ENCODE measurements around the gene DPP7.

The DPP7 gene

DNA sequence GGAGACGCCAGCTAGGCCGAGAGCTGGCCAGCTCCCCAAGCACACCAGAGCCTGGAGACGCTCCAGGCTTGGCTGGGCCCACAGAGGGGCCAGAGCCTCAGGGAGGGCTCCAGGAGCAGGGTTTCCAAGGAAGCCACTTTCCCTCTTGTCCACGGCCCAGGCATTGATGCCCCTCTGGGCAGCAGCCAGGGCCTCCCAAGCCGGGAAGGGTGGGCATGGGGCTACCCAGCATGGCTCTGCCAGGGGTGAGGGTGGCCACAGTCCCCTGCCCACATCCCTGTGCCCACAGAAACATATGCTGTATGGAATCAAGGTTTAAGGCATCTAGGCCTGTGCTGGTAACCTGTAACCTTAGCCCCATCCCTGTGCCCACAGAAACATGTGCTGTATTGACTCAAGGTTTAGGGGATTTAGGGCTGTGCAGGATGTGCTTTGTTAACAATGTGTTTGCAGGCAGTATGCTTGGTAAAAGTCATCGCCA lies 1.5 kb upstream of the DPP7 start:
- no peak overlapping the region for H3K4me3 ChIP-seq (ENCODE audit: low read depth, low read length)
- DNase-seq, result no peak
- no peaks in the 10 kb centered on the region for H3K9me3 ChIP-seq
- TF ChIP-seq, protein P1, sequence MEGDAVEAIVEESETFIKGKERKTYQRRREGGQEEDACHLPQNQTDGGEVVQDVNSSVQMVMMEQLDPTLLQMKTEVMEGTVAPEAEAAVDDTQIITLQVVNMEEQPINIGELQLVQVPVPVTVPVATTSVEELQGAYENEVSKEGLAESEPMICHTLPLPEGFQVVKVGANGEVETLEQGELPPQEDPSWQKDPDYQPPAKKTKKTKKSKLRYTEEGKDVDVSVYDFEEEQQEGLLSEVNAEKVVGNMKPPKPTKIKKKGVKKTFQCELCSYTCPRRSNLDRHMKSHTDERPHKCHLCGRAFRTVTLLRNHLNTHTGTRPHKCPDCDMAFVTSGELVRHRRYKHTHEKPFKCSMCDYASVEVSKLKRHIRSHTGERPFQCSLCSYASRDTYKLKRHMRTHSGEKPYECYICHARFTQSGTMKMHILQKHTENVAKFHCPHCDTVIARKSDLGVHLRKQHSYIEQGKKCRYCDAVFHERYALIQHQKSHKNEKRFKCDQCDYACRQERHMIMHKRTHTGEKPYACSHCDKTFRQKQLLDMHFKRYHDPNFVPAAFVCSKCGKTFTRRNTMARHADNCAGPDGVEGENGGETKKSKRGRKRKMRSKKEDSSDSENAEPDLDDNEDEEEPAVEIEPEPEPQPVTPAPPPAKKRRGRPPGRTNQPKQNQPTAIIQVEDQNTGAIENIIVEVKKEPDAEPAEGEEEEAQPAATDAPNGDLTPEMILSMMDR (IDR thresholded peaks at IDR 0.05; ENCODE audit: low read depth, low read length), result no peak
- no peaks in the 10 kb centered on the region for H3K27me3 ChIP-seq
- peaks cover 20% of the 10 kb centered on the region for H3K36me3 ChIP-seq
- 0 out of 2 replicates have a peak, but pooled peaks cover 4% of the 10 kb centered on the region for H3K4me1 ChIP-seq

DNA sequence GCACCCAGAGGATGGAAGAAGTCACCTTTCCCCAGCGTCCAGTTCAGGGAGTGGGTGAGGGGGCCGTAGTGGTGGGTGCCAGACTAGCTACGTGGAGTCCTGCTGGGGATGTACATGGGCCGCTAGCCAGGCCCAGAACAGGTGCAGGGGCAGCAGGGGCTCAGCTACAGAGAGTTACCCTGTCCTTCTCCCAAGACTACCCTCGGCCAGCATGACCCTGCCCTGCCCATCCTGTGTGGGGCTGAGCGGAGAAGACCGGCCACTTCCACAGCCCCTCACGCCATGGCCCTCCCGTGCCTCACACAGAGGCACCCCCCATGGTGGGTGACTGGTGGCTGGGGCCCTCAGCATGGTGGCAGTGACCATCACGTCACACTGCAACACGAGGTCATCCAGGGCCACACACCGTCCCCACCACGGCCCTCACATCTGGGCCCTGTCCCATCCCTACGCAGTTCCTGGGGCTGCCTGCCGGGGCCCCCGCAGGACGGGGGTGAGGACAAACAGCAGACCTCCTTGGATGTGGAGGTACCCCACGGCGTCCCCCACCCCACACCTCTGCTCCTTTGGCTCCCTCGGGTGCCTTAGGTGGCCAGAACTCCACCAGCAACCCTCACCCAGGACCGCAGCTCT lies 977 bp upstream of the DPP7 start:
- peak overlapping the region; percentile 54 for H3K4me3 ChIP-seq (ENCODE audit: low read depth, low read length)
- H3K9me3 ChIP-seq, result no peaks in the 10 kb centered on the region
- H3K4me1 ChIP-seq, result 0 out of 2 replicates have a peak, but pooled peaks cover 4% of the 10 kb centered on the region
- H3K36me3 ChIP-seq, result peaks cover 20% of the 10 kb centered on the region
- no peaks in the 10 kb centered on the region for H3K27me3 ChIP-seq
- DNase-seq, result no peak
- TF ChIP-seq, protein P1 (IDR thresholded peaks at IDR 0.05; ENCODE audit: low read depth, low read length), result no peak

DNA sequence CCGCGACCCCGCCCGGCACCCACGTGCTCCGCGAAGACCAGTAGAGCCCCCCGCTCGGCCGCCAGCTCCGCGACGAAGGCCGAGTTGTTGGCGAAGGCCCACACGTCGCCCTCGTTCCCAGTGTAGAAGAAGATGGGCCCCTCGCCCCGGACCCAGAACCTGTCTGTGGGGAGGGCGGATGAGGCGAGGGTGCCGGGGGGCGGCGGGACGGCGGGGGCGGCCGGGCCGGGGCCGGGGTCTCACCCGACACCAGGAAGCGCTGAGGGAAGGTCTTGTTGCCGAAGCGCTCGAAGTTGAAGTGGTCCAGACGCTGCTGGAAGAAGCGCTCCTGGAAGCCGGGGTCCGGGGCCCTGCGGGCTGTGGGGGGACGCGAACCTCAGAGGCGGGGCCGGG lies 317 bp downstream of the DPP7 start:
- TF ChIP-seq, protein P1 (IDR thresholded peaks at IDR 0.05; ENCODE audit: low read depth, low read length), result no peak
- Histone ChIP-seq H3K4me3 (ENCODE audit: low read depth, low read length) (peak overlapping the region; percentile 54), H3K27me3 (no peaks in the 10 kb centered on the region), H3K4me1 (0 out of 2 replicates have a peak, but pooled peaks cover 4% of the 10 kb centered on the region), H3K9me3 (no peaks in the 10 kb centered on the region), H3K36me3 (peaks cover 27% of the 10 kb centered on the region)
- no peak for DNase-seq

DNA sequence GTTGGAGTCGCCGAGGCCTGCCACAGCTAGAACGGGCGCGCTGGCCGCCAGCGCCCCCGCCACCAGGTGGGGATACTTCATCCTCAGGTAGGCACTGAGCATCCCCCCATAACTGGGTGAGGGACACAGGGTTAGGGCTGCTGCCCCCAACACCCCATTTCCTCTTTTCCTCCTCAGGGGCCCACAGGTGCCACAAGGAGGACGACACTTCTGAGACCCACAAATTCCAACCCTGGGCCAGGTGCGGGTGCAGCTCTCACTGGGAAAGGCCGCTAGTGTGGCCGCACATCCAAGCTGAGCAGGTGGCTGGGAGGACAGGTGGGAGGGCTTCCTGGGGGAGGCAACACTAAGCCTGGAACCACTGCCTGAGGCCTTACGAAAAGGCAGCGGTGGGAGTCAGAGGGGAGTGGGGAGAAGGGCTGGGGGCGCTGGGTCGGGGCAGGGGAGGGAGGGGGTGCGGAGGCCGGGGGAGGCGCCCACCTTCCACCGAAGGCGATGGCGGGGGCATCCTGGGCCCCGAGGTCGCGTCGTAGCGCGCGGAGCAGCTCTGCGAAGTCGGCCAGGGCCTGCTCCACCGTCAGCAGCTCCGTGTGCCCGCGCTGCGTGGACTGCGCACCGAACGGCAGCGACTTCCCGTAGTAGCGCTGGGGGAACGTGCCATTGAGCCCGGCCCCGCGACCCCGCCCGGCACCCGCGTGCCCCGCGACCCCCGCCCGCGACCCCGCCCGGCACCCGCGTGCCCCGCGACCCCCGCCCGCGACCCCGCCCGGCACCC lies 961 bp downstream of the DPP7 start:
- TF ChIP-seq, protein P1 (IDR thresholded peaks at IDR 0.05; ENCODE audit: low read depth, low read length), result no peak
- 0 out of 2 replicates have a peak, but pooled peaks cover 4% of the 10 kb centered on the region for H3K4me1 ChIP-seq
- DNase-seq, result no peak
- peak overlapping the region; percentile 32 for H3K4me3 ChIP-seq (ENCODE audit: low read depth, low read length)
- no peaks in the 10 kb centered on the region for H3K9me3 ChIP-seq
- peaks cover 34% of the 10 kb centered on the region for H3K36me3 ChIP-seq
- no peaks in the 10 kb centered on the region for H3K27me3 ChIP-seq

GRCh38 chr9:137112564-137113384 lies 1.8 kb downstream of the DPP7 start:
- H3K4me3 ChIP-seq (ENCODE audit: low read depth, low read length), result no peak overlapping the region
- H3K36me3 ChIP-seq, result peaks cover 41% of the 10 kb centered on the region
- DNase-seq, result no peak

More at GRCh38 chr9:137112564-137113384, 1.8 kb downstream of the DPP7 start:
- Histone ChIP-seq H3K27me3 (no peaks in the 10 kb centered on the region), H3K4me1 (0 out of 2 replicates have a peak, but pooled peaks cover 4% of the 10 kb centered on the region), H3K9me3 (no peaks in the 10 kb centered on the region)
- TF ChIP-seq, protein P1 (IDR thresholded peaks at IDR 0.05; ENCODE audit: low read depth, low read length), result no peak

Measured in BE2C (cell line).